MCF 10A (cell line): Measurements from ENCODE around the gene CCDC154. TPM values are rescaled to one million over a fixed set of nuclear protein-coding genes. Genes with fewer than 3 reads are reported as not detected.
A peak's percentile ranks its signal among the peaks of the same experiment; 100 is the strongest.

Source experiments
- BruUV-seq: library from RNA; stranded (reverse); fragments of 400-500 nt; replicated peaks from 2 replicates; lab custom pipeline; 2021; lab: Mats Ljungman, UMichigan
- CTCF ChIA-PET: fragments of 300-600 bp; sonication (Branson Sonifier 250); formaldehyde crosslinking; extraction: SDS; loops from one replicate; lab custom pipeline; 2021; ENCODE audit warnings: antibody characterized with exemption, inconsistent platforms; lab: Yijun Ruan, JAX
- POLR2A ChIA-PET: fragments of 300-600, 350-650 bp; sonication (Branson Sonifier 250); formaldehyde crosslinking; extraction: SDS; loops from one replicate; lab custom pipeline; 2020; ENCODE audit warnings: antibody characterized with exemption, inconsistent platforms; lab: Yijun Ruan, JAX
- DNase-seq: peaks from one replicate; pipeline ENCODE4 v3.0.0-alpha.2; 2018; ENCODE audit not compliant: unreplicated experiment
- H3K27ac Mint-ChIP-seq: one replicate; pipeline ENCODE4 v1.8.0; 2022; ENCODE audit warnings: mild to moderate bottlenecking, low read depth, mixed read lengths; ENCODE audit not compliant: unreplicated experiment
- H3K27me3 Mint-ChIP-seq: one replicate; pipeline ENCODE4 v1.8.0; 2022; ENCODE audit warnings: mixed read lengths; ENCODE audit not compliant: insufficient read depth, unreplicated experiment
- H3K36me3 Mint-ChIP-seq: one replicate; pipeline ENCODE4 v1.8.0; 2022; ENCODE audit warnings: mild to moderate bottlenecking, moderate library complexity, mixed read lengths; ENCODE audit not compliant: insufficient read depth, unreplicated experiment
- H3K4me1 Mint-ChIP-seq: one replicate; pipeline ENCODE4 v1.8.0; 2022; ENCODE audit warnings: mixed read lengths; ENCODE audit not compliant: insufficient read depth, unreplicated experiment
- H3K4me3 Mint-ChIP-seq: one replicate; pipeline ENCODE4 v1.8.0; 2022; ENCODE audit warnings: mild to moderate bottlenecking, moderate library complexity, mixed read lengths; ENCODE audit not compliant: unreplicated experiment
- H3K9me3 Mint-ChIP-seq: one replicate; pipeline ENCODE4 v1.8.0; 2022; ENCODE audit warnings: mixed read lengths; ENCODE audit not compliant: unreplicated experiment
- intact Hi-C: fragments of 100-400 bp; cut with micrococcal nuclease; formaldehyde crosslinking; loops from 2 replicates; pipeline ENCODE4 v1.14.1; 2022
- total RNA-seq: library from RNA; stranded (reverse); gene quantifications from 2 replicates; pipeline ENCODE4 v1.2.3, GENCODE V29; 2022
- TF ChIP-seq, protein P1 (sequence below): fragments of 200-600 bp; IDR thresholded peaks from one replicate; pipeline ENCODE4 v1.8.0; 2022; ENCODE audit warnings: antibody characterized with exemption, mild to moderate bottlenecking; ENCODE audit not compliant: unreplicated experiment

The CCDC154 gene
- total RNA-seq, 1 experiment from 2014 or later = 0.28 TPM

DNA sequence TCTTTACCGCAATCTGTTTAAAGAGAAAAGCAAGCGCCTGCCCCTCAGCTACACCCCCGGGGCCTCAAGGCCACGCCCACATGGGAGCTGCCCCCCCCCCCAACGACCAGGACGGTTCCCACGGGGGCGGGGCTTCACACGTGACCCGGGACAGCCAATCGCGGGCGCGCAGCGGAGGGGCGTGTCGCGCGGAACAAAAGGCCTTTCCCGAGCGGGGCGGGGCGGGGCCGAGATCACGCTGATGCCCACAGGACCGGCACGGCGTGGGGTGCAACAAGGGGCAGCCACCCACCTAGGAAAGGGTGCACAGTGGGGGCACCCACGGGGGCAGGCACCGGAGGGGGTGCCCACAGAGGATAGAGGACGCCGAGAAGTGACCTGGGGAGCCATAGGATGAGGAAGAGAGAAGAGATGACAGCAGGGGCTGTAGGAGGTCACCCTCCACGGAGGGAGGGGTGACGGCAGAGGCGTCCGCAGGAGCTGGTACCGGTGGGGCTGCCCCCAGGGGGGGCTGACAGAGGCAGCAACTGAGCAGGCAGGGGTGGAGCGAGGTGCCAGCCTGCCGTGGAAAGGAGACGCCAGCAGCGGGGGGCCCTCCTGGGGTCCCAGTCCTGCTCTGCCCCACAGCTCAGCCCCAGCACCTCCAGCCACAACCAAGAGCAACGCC, 36.1 kb downstream of the CCDC154 start:
- peaks cover 21% of the 10 kb centered on the region for H3K36me3 Mint-ChIP-seq
- H3K4me1 Mint-ChIP-seq = peaks cover 8% of the 10 kb centered on the region
- ChIA-PET POLR2A (interaction anchor here (0.7 to 1.4 kb wide), 3 partner anchors 10 to 864 kb away, joined by 4 to 12 read pairs (median 4); partner anchors contain the start of gene UQCC4), CTCF (interaction anchor here (0.6 kb wide), 1 partner anchor 95 kb away, joined by 3 read pairs; no protein-coding TSS in a partner anchor)
- no peaks in the 10 kb centered on the region for H3K9me3 Mint-ChIP-seq
- BruUV-seq = no TSS peak
- DNase-seq = peak; percentile 87
- intact Hi-C loops = no loop called here
- TF ChIP-seq, protein P1, sequence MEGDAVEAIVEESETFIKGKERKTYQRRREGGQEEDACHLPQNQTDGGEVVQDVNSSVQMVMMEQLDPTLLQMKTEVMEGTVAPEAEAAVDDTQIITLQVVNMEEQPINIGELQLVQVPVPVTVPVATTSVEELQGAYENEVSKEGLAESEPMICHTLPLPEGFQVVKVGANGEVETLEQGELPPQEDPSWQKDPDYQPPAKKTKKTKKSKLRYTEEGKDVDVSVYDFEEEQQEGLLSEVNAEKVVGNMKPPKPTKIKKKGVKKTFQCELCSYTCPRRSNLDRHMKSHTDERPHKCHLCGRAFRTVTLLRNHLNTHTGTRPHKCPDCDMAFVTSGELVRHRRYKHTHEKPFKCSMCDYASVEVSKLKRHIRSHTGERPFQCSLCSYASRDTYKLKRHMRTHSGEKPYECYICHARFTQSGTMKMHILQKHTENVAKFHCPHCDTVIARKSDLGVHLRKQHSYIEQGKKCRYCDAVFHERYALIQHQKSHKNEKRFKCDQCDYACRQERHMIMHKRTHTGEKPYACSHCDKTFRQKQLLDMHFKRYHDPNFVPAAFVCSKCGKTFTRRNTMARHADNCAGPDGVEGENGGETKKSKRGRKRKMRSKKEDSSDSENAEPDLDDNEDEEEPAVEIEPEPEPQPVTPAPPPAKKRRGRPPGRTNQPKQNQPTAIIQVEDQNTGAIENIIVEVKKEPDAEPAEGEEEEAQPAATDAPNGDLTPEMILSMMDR = no peak
- H3K4me3 Mint-ChIP-seq = peak overlapping the region; percentile 78
- no peak overlapping the region for H3K27ac Mint-ChIP-seq
- no peaks in the 10 kb centered on the region for H3K27me3 Mint-ChIP-seq

DNA sequence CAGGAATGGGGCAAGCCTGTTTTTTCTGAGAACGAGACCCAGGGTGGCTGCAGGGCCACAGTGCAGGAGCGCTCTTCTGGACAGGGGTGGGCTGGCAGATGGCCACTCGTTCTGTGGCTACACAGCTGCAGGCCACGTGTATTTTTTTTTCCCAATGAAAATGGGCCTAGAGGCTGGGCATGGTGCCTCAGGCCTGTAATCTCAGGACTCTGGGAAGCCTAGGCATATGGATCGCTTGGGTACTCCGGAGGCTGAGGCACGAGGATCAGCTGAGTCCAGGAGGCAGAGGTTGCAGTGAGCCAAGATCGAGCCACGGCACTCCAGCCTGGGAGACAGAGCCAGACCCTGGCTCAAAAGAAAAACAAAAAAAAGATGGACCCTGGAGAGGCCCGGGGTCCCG, 36.6 kb downstream of the CCDC154 start:
- DNase-seq = no peak
- peaks cover 25% of the 10 kb centered on the region for H3K36me3 Mint-ChIP-seq
- ChIA-PET POLR2A (interaction anchor here (0.7 to 1.4 kb wide), 3 partner anchors 10 to 864 kb away, joined by 4 to 12 read pairs (median 4); partner anchors contain the start of gene UQCC4), CTCF (interaction anchor here (0.6 kb wide), 2 partner anchors 94 to 595 kb away, joined by 3 read pairs; no protein-coding TSS in a partner anchor)
- H3K27me3 Mint-ChIP-seq = no peaks in the 10 kb centered on the region
- no TSS peak for BruUV-seq
- TF ChIP-seq, protein P1 = no peak
- H3K9me3 Mint-ChIP-seq = no peaks in the 10 kb centered on the region
- H3K4me3 Mint-ChIP-seq = peak overlapping the region; percentile 78
- H3K4me1 Mint-ChIP-seq = peaks cover 8% of the 10 kb centered on the region
- intact Hi-C loops = no loop called here
- H3K27ac Mint-ChIP-seq = no peak overlapping the region

DNA sequence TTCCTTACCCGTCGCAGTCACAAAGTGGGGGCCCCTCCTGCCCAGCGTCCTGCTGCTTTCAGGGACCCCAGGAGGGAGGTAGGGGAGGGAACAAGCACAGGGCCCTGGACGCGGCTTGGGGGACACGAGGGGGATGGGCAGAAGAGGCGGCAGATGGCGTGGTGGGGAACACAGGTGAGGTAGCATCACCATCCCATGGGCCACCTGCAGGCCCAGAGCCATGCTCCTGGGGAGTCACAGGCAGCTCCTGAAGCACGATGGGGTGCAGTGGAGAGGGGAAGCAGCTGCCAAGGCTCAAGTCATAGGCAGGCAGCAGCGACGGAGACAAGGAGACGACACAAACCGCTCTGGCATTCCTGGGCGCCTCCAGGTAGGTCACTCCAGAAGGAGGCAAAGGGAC, 40.6 kb downstream of the CCDC154 start:
- POLR2A ChIA-PET = interaction anchor here (0.7 kb wide), 1 partner anchor 45 kb away, joined by 5 read pairs; no protein-coding TSS in a partner anchor
- BruUV-seq = no TSS peak
- TF ChIP-seq, protein P1 = no peak

DNA sequence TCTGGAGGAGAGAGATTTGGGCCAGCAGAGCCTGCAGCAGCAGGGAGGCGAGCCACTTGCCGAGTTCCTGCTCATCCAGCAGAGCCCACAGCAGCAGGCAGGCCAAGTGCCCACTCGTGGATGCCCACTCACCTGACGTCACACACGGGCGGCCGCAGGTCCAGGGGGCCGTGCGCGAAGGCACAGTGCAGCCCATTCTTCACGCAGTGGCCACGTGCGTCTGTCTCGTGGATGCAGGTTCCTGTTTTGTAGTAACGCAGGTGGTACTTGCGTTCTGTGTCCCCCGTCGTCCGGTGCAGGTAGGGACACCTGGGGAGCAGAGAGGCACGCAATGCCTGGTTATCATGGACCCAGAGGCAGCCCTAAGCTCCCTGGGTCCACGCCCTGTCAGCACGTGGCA, 41.3 kb downstream of the CCDC154 start:
- TF ChIP-seq, protein P1 = no peak
- peaks cover 19% of the 10 kb centered on the region for H3K36me3 Mint-ChIP-seq
- H3K9me3 Mint-ChIP-seq = no peaks in the 10 kb centered on the region
- no peaks in the 10 kb centered on the region for H3K27me3 Mint-ChIP-seq
- DNase-seq = no peak
- no TSS peak for BruUV-seq
- H3K4me3 Mint-ChIP-seq = no peak overlapping the region
- intact Hi-C loops = no loop called here
- POLR2A ChIA-PET = interaction anchor here (0.6 kb wide), 1 partner anchor 17 kb away, joined by 3 read pairs; the partner anchor contains the start of gene UQCC4
- CTCF ChIA-PET = interaction anchor here (0.8 kb wide), 1 partner anchor 39 kb away, joined by 3 read pairs; no protein-coding TSS in a partner anchor
- H3K4me1 Mint-ChIP-seq = peaks cover 3% of the 10 kb centered on the region
- H3K27ac Mint-ChIP-seq = no peak overlapping the region

More for the DNA sequence above, 40.6 kb downstream of the CCDC154 start:
- CTCF ChIA-PET = interaction anchor here (0.6 kb wide), 1 partner anchor 1071 kb away, joined by 3 read pairs; the partner anchor contains the start of gene TBC1D24
- no peaks in the 10 kb centered on the region for H3K9me3 Mint-ChIP-seq
- intact Hi-C loops = no loop called here
- no peaks in the 10 kb centered on the region for H3K27me3 Mint-ChIP-seq
- peaks cover 8% of the 10 kb centered on the region for H3K4me1 Mint-ChIP-seq
- DNase-seq = no peak
- no peak overlapping the region for H3K27ac Mint-ChIP-seq
- H3K4me3 Mint-ChIP-seq = no peak overlapping the region
- H3K36me3 Mint-ChIP-seq = peaks cover 19% of the 10 kb centered on the region
